ENCODE results near the gene HES4.
"Not testable (repeated sequence)": the region's sequence is repeated elsewhere in the genome, so short reads cannot be mapped to it uniquely, and the experiment has no call there.

Gene HES4

DNA sequence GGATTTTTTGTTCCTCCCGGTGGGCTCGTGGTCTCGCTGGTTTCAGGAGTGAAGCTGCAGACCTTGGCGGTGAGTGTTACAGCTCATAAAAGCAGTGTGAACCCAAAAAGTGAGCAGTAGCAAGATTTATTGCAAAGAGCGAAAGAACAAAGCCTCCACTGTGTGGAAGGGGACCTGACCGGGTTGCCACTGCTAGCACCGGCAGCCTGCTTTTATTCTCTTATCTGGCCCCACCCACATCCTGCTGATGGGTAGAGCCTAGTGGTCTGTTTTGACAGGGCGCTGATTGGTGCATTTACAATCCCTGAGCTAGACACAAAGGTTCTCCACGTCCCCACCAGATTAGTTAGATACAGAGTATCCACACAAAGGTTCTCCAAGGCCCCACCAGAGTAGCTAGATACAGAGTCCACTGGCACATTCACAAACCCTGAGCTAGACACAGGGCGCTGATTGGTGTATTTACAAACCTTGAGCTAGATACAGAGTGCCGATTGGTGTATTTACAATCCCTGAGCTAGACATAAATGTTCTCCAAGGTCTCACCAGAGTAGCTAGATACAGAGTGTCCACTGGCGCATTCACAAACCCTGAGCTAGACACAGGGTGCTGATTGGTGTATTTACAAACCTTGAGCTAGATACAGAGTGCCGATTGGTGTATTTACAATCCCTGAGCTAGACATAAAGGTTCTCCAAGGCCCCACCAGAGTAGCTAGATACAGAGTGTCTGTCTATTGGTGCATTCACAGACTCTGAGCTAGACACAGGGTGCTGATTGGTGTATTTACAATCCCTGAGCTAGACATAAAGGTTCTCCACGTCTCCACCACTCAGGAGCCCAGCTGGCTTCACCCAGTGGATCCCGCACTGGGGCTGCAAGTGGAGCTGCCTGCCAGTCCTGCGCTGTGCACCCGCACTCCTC lies 17.8 kb upstream of the HES4 start:
- not testable (repeated sequence) for DNase-seq

GRCh38 chr1:1014799-1015681 lies 15.1 kb upstream of the HES4 start:
- no peak for DNase-seq

- no peak for DNase-seq
These were observed 14.2 kb upstream of the HES4 start for GRCh38 chr1:1013922-1014648.

DNA sequence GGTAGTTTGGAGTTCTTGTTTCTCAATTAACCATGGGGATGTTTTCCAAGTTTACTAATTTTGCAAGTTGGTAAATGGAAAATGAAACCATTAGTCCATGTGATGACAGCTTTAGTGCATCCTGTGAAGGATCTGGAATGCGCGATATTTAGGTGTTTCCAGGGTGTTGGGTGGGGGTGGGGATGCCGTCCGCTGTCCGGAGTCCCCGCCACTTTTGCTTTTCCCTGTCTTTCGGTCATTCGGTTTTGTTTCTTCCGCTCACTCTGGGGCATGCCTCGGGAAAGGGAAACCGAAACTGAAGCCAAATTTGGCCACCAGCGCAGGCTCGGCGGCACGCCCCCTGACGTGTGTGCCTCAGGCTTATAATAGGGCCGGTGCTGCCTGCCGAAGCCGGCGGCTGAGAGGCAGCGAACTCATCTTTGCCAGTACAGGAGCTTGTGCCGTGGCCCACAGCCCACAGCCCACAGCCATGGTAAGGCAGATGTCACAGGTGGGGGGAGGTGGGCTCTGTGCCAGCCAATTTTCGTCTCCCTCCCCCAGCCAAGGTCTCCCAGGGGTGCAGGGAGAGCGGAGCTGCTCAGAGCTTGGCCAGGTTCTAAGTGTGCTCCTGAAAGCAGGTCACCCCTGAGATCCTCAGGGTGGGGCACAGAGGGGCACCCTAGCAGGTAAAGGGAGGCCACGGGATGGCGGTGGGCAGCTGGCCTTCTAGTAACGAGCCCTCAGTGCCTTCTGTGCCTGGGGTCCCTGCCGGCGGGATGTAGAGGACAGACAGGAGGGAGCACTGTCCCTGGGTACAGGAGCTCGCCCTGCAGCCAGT lies 13.4 kb upstream of the HES4 start, which contains the start of gene ISG15:
Gene ISG15 (plus strand): TSS at position 393 of the 817 bp plus-strand sequence. CDS start 77 bp downstream, at position 470.
- DNase-seq, result peak; percentile 89

- not testable (repeated sequence) for DNase-seq
These were observed 12.8 kb upstream of the HES4 start for GRCh38 chr1:1012736-1013104.

DNA sequence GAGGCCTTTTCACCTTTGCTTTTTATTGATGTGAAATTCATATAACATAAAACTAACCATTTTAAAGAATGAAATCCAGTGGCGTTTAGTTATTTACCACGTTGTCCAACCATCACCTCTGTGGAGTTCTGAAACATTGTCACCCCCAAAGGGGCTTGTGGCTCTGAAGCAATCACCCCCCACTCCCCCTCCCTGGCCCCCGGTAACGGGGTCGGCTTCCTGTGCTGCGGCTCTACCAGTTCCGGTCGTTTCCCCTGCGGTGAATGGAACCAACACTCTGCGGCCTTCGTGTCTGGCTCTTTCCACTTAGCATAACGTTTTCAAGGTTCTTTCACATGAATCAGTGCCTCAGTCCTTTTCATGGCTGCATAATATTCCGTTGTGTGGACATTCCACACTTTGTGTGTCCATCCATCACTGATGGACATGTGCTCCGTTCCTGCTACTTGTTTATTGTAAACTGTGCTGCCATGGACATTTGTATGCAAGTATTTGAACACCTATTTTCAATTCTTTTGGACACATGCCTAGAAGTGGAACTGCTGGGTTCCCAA lies 11.6 kb upstream of the HES4 start:
- peak; percentile 12 for DNase-seq

- not testable (repeated sequence) for DNase-seq
These were observed 10.2 kb upstream of the HES4 start for GRCh38 chr1:1010131-1010530.

DNA sequence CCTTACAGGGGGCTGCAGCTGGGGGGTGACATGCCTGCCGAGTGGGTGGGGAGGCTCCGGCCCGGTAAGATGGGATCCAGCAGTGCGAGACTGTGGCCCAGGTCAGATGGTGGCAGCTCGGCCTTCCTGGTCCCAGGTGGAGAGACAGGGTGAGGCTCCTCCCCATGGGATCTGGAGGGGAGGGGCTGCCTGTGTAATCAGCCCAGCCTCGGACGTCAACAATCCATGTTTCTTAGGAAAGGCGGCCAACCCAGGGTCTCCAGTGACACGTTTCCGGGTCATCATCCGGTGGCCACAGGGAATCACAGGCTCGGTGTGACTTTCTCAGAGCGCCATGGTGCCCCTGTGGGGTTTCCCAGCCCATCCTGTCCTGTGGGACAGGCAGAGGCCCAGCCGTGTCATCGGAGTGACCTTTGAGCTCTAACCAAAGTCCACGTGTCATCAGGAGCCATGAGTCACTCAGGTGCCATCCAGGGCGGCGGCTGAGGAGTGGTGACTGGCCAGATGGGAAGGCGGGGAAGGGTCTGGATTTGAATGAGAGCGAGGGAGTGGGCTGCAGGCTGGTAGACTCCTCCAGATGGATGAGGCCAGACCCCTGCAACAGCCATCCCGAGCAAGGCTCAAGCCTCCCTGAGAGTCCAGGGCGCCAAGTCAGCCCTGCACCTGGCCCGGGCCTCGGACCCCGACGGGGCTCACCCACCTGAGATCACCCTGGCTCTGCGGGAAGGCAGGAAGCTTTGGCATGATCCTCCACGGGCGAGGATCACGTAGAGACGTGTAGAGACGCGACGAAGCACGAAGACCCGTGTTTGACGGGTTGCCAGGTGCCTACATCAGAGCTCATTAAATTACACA lies 6.6 kb upstream of the HES4 start:
- peak; percentile 12 for DNase-seq

DNA sequence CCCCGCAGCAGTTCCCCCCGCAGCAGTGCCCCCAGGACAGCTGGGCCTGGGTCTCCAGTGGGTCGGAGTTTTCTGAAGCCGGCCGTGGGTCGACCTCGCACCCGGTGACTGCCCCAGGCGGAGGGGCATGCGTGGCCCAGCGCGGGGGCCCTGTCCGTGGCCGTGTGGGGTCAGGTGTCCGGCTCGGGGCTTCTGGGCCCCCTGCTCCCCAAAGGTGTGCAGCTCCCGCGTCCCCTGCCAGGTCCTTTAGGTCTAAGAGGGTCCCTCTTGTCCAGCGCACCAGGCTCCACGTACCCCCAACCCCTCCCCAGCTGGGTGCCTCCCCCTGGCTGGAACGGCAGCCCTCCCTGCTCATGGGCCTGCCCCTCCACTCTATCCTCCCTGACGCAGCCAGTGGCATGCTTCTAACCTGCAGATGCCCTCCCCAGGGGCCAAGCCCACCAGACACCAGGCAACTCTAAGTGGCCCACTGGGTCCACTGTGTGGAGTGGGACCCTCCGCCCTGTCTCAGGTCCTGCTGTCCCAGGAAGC lies 5.9 kb upstream of the HES4 start:
- DNase-seq, result peak; percentile 12

- peak; percentile 13 for DNase-seq
These were observed 5.1 kb upstream of the HES4 start for GRCh38 chr1:1004780-1005697.

DNA sequence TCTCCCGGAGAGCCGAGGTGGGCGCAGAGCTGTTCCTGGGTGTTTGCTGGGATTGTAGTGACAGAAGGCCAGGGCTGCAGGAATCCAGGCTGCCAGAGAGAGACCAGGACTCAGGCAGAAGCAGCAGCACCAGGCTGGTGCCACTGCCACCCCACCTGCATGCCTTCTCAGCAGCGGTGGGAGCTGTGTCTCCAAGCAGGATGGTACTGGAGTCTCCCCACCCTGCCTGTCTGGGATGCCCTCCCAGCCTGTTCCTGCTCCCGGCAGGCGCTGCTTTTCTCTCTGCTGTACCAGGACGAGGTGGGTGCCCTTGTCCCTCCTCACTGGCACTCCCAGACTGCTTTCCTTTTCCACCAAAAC lies 4.5 kb upstream of the HES4 start:
- DNase-seq, result no peak

DNA sequence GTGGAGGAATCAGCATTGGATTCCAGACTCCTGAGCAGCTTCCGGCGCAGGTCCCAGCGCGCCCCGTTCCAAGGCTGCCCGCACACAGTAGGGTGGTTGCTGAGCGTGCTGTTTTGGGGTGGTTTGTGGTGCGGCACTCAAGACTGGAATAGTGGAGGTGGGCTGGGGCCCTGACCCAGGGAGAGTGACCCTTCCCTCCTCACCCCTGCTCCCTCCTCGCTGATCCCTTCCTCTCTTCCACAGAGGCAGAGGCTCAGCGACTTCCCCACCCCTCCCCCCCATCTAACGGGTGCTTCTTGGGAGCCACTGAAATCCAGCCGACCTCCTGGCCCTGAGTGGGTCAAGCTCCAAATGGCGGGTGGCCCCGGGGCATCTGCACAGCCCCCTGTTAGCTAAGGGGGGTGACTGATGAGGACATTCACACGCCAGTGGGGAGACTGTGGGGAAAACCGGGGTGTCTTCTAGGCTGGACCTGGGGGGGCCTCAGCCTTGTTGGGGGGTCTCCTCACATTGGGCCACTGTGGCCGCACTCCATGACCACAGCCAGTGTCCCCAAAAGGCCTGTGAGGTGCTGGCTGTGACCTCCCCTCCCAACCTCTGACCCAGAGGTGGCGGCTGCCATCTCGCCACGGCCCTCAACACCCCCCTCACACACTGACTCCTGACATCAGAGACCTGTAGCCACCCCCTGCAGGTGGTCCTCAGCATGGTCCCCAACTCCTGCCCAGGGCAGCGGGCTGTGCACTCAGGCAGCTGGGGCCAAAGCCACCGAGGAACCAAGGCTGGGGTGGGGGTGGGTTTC lies 3.9 kb upstream of the HES4 start:
- no peak for DNase-seq

- no peak for DNase-seq
These were observed 1.3 kb upstream of the HES4 start for GRCh38 chr1:1001057-1001783.

- peak; percentile 77 for DNase-seq
These were observed 610 bp upstream of the HES4 start for GRCh38 chr1:1000357-1001056.

DNA sequence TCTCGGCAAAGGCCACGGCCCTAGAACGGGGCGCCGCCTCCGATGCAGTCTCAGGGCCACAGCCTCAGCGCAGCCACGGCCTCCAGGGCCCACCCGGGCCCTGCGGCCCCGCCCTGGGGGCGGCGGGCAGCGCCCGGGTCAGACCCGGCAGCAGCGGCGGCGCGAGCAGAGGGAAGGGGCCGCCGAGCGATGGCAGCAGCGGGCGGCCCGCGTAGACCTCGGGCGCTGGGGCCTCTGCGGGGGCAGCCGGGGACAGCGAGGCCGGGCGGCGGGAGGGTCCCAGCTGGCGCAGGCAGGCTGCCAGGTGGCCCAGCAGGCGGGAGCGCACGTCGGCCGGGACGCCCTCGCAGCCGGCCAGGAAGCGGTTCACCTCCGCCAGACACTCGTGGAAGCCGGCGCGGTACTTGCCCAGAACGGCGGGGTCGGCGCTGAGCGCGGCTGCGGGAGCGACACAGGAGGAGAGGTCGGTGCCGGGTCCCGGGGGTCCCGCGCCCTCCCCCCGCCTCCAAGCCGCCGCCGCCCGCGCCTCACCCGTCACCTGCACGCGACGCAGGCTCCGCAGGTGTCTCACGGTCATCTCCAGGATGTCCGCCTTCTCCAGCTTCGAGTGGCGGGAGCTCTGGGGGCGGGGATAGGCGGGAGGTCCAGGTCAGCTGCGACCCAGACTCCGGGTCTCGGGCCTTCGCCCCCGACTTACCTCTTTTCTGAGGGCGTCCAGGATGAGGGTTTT lies 737 bp downstream of the HES4 start:
- DNase-seq, result no peak

DNA sequence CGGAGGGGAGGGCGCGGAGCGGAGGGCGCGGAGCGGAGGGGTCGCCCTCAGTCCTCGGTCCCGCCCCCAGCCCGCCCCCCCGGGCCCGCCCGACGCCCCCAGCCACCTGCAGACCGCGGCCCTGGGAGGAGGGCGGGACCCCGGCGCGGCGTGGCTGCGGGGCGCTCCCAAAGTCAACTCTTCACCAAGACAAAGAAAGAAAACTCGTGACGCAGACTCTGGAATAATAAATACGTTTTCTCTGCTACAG lies 1.2 kb downstream of the HES4 start:
- no peak for DNase-seq
